Effector CD4-positive, alpha-beta T cell (primary cell): Measurements from ENCODE around the gene LRP6.
"Not testable (repeated sequence)": the region's sequence is repeated elsewhere in the genome, so short reads cannot be mapped to it uniquely, and the experiment has no call there.

Experiments
- DNase-seq: peaks from one replicate; pipeline ENCODE4 v3.0.0-alpha.2; 2020

Gene LRP6

DNA sequence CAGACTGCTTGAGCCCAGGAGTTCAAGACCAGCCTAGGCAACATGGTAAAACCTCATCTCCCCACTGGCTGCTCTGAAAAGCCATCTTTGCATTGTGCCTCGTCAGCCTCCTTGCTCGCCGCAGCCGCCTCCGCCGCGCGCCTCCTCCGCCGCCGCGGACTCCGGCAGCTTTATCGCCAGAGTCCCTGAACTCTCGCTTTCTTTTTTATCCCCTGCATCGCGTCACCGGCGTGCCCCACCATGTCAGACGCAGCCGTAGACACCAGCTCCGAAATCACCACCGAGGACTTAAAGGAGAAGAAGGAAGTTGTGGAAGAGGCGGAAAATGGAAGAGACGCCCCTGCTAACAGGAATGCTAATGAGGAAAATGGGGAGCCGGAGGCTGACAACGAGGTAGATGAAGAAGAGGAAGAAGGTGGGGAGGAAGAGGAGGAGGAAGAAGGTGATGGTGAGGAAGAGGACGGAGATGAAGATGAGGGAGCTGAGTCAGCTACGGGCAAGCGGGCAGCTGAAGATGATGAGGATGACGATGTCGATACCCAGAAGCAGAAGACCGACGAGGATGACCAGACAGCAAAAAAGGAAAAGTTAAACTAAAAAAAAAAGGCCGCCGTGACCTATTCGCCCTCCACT is 155.8 kb downstream of the LRP6 start:
- not testable (repeated sequence) for DNase-seq

DNA sequence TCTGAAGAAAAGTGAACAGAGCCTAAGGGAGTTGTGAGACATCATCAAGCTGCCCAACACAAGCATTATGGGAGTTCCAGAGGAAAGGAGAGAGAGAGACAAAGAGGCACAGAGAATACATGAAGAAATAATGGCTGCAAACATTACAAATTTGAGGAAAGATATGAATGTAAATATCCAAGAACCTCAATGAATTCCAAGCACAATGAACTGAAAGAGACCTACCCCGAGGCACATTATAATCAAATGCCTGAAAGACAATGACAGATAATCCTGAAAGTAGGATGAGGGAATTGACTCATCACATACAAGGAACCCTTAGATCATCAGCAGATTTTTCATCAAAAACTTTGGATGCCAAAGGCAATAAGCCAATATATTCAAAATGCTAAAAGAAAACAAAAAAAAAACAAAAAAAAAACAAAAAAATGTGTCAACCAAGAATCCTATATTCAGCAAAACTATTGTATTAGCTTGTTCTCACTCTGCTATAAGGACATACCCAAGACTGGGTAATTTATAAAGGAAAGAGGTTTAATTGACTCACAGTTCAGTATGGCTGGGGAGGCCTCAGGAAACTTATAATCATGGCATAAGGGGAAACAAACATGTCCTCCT is 158.3 kb downstream of the LRP6 start:
- DNase-seq: no peak

DNA sequence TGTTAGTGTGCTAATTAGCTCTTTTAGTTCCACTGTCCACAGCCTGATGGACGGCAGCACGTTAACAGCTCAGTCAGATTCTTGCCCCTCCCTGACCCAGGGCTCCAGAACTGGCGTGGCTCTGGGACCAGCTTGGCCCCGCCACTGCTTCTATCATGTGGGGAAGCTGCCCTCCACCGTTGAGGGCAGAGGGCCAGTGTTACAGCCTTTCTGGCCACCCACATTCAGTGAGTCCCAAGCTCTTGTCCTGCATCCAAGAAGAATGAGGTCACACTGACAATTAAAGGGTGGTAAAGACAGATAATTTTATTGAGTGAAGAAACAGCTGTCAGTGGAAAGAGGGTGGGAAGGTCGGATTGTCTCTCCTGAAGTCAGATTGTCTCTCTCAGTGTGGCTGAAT is 159.2 kb downstream of the LRP6 start:
- no peak for DNase-seq

GRCh38 chr12:12099102-12099501 is 167.7 kb downstream of the LRP6 start:
- DNase-seq: no peak

- no peak for DNase-seq
Measured at GRCh38 chr12:12098691-12099015, 168.2 kb downstream of the LRP6 start.

- no peak for DNase-seq
Measured at GRCh38 chr12:12097891-12098690, 168.8 kb downstream of the LRP6 start.

GRCh38 chr12:12095021-12095420 is 171.8 kb downstream of the LRP6 start:
- no peak for DNase-seq

DNA sequence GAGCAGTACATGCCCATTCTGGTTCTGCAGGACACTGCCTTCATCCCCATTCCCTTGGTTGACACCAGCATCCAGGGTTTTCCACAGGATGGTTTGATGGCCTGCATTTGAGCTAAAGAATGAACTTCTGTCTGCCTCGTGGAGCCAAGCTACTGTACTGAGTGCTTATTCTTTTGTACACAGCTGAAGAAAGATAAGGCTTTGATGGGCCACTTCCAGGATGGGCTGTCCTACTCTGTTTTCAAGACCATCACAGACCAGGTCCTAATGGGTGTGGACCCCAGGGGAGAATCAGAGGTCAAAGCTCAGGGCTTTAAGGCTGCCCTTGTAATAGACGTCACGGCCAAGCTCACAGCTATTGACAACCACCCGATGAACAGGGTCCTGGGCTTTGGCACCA is 172.4 kb downstream of the LRP6 start:
- no peak for DNase-seq

GRCh38 chr12:12091977-12092663 is 174.7 kb downstream of the LRP6 start:
- no peak for DNase-seq

GRCh38 chr12:12091071-12091470 is 175.8 kb downstream of the LRP6 start:
- DNase-seq: no peak

DNA sequence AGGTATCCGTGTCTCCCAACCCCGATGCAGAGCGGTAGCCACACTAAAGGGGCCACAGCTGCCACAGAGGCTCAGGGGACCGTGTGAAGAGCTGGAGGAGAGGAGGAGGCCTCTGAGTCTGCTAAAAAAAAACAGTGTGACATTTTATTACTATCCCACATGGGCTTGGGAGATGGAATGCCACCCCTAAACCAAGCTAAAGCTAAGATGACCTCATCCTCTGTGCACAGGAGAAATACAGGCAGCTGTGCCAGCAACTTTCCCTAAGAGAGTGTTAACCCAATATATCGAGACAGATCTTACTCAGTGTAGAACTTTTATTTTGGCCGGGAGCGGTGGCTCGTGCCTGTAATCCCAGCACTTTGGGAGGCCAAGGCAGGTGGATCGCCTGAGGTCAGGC is 178.1 kb downstream of the LRP6 start:
- DNase-seq: no peak

DNA sequence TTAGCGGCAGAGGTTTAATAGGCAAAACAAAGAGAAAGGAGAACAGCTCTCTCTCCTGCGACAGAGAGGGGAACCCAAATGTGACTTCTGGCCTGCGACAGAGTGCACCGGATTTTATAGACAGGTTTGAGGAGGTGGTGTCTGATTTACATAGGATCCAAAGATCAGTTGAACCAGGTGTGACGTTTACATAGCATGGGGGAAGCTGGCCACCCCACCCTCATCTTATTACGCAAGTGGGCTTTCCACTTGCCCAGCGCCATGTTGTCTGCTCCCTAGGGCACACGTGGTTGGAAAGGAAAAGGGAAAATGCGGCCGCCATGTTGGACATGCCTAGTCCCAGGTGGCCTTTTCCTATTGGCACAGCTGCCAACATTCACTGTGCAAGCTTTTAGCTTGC is 178.7 kb downstream of the LRP6 start:
- DNase-seq: no peak

GRCh38 chr12:12087693-12088034 is 179.2 kb downstream of the LRP6 start:
- no peak for DNase-seq

- DNase-seq: no peak
Measured at GRCh38 chr12:12086973-12087692, 179.7 kb downstream of the LRP6 start.

GRCh38 chr12:12086362-12086761 is 180.5 kb downstream of the LRP6 start:
- DNase-seq: no peak

DNA sequence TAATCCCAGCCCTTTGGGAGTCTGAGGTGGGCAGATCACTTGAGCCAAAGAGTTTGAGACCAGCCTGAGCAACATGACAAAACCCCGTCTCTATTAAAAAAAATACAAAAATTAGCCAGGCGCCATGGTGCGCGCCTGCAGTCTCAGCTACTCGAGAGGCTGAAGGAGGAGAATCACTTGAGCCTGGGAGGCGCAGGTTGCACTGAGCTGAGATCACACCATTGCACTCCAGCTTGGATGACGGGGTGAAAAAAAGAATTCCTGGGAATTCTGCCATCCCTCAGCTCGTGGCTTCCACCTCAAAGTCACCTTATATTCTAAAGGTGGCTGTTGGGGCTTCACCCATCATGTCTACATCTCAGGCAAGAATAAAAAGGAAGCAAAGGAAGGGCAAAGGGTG is 183.2 kb downstream of the LRP6 start:
- no peak for DNase-seq

DNA sequence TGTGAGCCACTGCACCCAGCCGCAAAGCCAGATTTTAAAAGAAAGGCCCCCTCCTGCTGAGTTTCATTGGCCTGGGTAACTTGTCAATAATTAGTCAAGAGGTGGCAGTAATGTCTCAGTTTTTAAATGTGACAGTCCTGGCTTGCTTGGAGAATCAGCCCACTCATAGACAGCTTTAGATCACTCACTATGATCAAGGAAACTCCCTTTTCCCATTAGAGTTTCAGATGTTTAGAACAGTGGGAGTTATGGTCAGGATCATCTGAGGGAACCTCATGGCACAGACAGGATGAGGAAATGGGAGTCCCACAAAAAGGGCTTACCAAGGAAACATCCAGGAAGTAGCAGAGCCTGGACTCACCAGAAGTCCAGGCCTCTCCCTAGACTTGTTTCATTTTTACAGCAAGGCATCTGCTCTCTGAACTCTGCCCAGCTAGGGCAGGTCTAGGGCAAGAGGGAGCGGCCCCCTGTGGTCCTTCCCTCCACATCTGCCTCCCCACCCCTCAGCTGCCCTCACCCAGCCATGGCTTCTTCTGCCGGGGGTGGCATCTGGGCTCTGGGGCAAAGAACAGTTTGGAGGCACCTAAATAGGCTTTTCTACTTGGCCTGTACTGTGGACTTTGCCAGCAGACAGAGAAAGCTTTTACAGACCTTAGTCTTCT is 184.9 kb downstream of the LRP6 start:
- no peak for DNase-seq

DNA sequence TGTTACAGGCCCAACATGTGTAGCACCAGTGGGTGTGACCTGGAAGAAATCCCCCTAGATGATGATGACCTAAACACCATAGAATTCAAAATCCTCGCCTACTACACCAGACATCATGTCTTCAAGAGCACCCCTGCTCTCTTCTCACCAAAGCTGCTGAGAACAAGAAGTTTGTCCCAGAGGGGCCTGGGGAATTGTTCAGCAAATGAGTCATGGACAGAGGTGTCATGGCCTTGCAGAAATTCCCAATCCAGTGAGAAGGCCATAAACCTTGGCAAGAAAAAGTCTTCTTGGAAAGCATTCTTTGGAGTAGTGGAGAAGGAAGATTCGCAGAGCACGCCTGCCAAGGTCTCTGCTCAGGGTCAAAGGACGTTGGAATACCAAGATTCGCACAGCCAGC is 187.6 kb downstream of the LRP6 start:
- no peak for DNase-seq

DNA sequence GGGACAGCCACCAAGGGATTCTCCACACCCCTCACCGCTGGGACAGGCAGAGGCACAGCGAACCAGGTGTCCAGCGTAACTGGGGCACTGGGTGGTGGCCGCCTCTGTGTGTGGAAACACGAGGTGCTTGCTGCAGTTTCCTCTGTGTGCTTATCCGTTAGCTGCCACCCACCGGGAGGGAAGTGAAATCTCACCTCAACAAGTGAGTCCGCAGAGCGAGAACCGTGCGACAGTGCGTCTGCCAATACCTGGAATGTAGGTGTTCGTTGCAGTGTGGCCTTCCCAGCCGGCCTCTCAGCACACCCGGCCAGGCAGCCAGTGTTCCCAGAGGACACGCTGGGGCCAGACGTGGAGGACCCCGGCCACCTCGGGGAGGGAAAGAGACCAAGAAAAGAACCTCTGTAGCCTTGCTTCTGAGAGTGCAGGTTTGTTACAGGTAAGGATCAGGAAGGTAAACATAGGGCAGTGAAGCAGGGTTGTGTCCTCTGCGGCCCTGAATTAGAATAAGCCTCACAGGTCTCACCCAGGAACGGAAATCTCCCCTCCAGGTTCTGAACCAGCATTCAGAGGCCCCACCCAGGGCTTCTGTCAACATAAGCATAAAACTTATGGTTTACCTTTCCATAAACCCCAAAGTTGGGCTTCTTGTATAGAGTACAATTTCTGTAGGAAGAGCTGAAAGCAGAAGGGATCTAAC is 194.6 kb downstream of the LRP6 start:
- peak; percentile 6 for DNase-seq

DNA sequence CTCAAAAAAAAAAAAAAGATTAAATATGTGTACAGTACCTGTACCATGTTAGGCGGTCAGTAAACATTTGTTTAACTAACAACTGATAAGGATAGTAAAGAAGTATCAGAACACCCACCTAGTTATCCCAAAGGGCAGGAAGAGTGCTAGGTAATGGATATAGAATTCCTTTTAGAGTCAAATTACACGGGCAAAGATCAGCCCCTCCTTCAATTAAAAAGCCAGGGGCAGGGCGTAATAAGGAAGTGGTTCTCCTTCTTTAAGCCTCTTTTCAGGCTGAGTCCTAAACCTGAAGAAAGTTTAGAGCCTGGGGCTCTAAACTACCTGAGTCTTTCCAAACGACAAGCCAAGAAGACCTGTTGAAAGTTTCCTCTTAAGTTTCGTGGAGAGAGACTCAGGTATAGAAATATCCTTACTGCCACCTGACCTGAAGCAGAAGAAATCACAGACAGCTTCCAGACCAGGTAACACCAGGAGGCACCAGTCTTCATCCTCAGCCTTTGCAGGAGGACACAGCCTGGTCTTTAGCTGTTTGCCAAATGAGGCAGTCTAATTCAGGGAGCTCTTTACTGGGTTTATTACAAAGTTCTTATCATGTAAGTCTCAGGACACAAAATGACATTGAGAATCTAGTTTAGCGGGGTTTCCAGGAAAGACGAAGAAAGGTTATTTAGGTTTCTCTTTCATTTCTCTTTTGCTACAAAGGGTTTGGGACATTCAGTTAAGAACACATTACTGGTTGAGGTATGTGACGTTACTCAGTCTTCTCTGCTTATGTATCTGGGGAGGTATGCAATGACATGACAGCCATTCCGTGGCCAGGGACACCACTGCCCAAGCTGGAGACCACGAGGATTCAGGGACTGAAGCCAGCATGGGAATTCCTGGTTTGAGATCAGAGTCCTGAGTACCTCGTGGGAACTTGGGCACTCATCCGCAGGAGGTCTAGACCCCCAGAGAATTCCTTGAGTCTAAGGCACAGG is 195.9 kb downstream of the LRP6 start, which contains the start of gene BCL2L14:
Gene BCL2L14 (plus strand): TSS at position 266 of the 983 bp plus-strand sequence. CDS start 8,367 bp downstream, outside the sequence.
- DNase-seq: no peak
